RWPE2 (cell line): ENCODE data around the gene KDM2B.

ENCODE experiments used
- ATAC-seq: fragments of 200-7000 bp; cut with Tn5 transposase; 3 replicates; pipeline ENCODE4 v1.9.1; 2021; ENCODE audit warnings: low read depth
- DNase-seq: peaks from one replicate; pipeline ENCODE4 v3.0.0-alpha.2; 2020; ENCODE audit warnings: low spot score
- H3K27ac ChIP-seq: fragments of 450-650 bp; 2 replicates; pipeline ENCODE4 v1.5.1; 2017; ENCODE audit warnings: mild to moderate bottlenecking; ENCODE audit not compliant: poor library complexity, severe bottlenecking
- H3K27me3 ChIP-seq: fragments of 250-450 bp; sonication (Bioruptor Pico); 2 replicates; pipeline ENCODE4 v1.5.1; 2021; ENCODE audit warnings: mild to moderate bottlenecking, moderate library complexity; ENCODE audit not compliant: insufficient read depth, poor library complexity, severe bottlenecking
- H3K36me3 ChIP-seq: fragments of 250-450 bp; sonication (Bioruptor Pico); 2 replicates; pipeline ENCODE4 v1.5.1; 2020; ENCODE audit warnings: low read depth, mild to moderate bottlenecking, moderate library complexity
- H3K4me1 ChIP-seq: fragments of 250-450 bp; sonication (Bioruptor Pico); 2 replicates; pipeline ENCODE4 v1.5.1; 2021; ENCODE audit warnings: mild to moderate bottlenecking, moderate library complexity; ENCODE audit not compliant: insufficient read depth, poor library complexity, severe bottlenecking
- H3K4me3 ChIP-seq: fragments of 250-450 bp; sonication (Bioruptor Pico); 2 replicates; pipeline ENCODE4 v1.5.1; 2021; ENCODE audit warnings: mild to moderate bottlenecking, moderate library complexity; ENCODE audit not compliant: severe bottlenecking
- H3K9me3 ChIP-seq: fragments of 250-450 bp; sonication (Bioruptor Pico); 2 replicates; pipeline ENCODE4 v1.5.1; 2021; ENCODE audit warnings: mild to moderate bottlenecking, moderate library complexity; ENCODE audit not compliant: severe bottlenecking
- CTCF ChIP-seq: fragments of 450-650 bp; IDR thresholded peaks from one replicate; pipeline ENCODE4 v1.5.1; 2017; ENCODE audit warnings: mild to moderate bottlenecking, moderate library complexity; ENCODE audit not compliant: poor library complexity, severe bottlenecking

Gene KDM2B

GRCh38 chr12:121483949-121484348, 96.9 kb downstream of the KDM2B start:
- ATAC-seq: no peak
- no peak overlapping the region for H3K27ac ChIP-seq
- H3K36me3 ChIP-seq: no peaks in the 10 kb centered on the region
- H3K9me3 ChIP-seq: no peaks in the 10 kb centered on the region
- DNase-seq: no peak
- no peak for TF ChIP-seq CTCF
- H3K4me3 ChIP-seq: no peak overlapping the region
- H3K4me1 ChIP-seq: no peaks in the 10 kb centered on the region
- no peaks in the 10 kb centered on the region for H3K27me3 ChIP-seq

GRCh38 chr12:121476477-121476876, 104.3 kb downstream of the KDM2B start:
- no peaks in the 10 kb centered on the region for H3K4me1 ChIP-seq
- TF ChIP-seq CTCF: no peak
- no peak for ATAC-seq
- H3K27ac ChIP-seq: no peak overlapping the region
- H3K27me3 ChIP-seq: no peaks in the 10 kb centered on the region
- H3K36me3 ChIP-seq: no peaks in the 10 kb centered on the region
- H3K9me3 ChIP-seq: no peaks in the 10 kb centered on the region
- H3K4me3 ChIP-seq: no peak overlapping the region
- no peak for DNase-seq

- no peaks in the 10 kb centered on the region for H3K36me3 ChIP-seq
Measured at GRCh38 chr12:121475279-121475678, 105.5 kb downstream of the KDM2B start.

GRCh38 chr12:121472150-121472905, 108.5 kb downstream of the KDM2B start:
- H3K9me3 ChIP-seq: no peaks in the 10 kb centered on the region
- H3K27ac ChIP-seq: no peak overlapping the region
- ATAC-seq: no peak
- no peaks in the 10 kb centered on the region for H3K36me3 ChIP-seq
- no peak overlapping the region for H3K4me3 ChIP-seq
- no peak for DNase-seq
- no peaks in the 10 kb centered on the region for H3K4me1 ChIP-seq
- TF ChIP-seq CTCF: no peak
- H3K27me3 ChIP-seq: no peaks in the 10 kb centered on the region

More at GRCh38 chr12:121475279-121475678, 105.5 kb downstream of the KDM2B start:
- H3K4me3 ChIP-seq: no peak overlapping the region
- no peaks in the 10 kb centered on the region for H3K9me3 ChIP-seq
- ATAC-seq: no peak
- H3K27ac ChIP-seq: no peak overlapping the region
- H3K4me1 ChIP-seq: no peaks in the 10 kb centered on the region
- no peaks in the 10 kb centered on the region for H3K27me3 ChIP-seq
- no peak for DNase-seq
- no peak for TF ChIP-seq CTCF

- H3K9me3 ChIP-seq: no peaks in the 10 kb centered on the region
- H3K4me1 ChIP-seq: no peaks in the 10 kb centered on the region
- no peaks in the 10 kb centered on the region for H3K27me3 ChIP-seq
- no peak for DNase-seq
- no peak overlapping the region for H3K4me3 ChIP-seq
- no peak for TF ChIP-seq CTCF
- H3K27ac ChIP-seq: no peak overlapping the region
- no peaks in the 10 kb centered on the region for H3K36me3 ChIP-seq
- no peak for ATAC-seq
Measured at GRCh38 chr12:121470751-121471150, 110.1 kb downstream of the KDM2B start.
